ENCODE data around the gene RNF213.

RNF213 gene

GRCh38 chr17:80432961-80433550 lies 172.4 kb downstream of the RNF213 start:
- no peaks in the 10 kb centered on the region for H3K36me3 ChIP-seq (ENCODE audit: low read length)
- no peaks in the 10 kb centered on the region for H3K27me3 ChIP-seq (ENCODE audit: low read length)
- H2AFZ ChIP-seq (ENCODE audit: low read depth, low read length, severe bottlenecking) = no peak overlapping the region
- H3K9me3 ChIP-seq (ENCODE audit: insufficient read depth, low read length) = no peaks in the 10 kb centered on the region
- H3K27ac ChIP-seq (ENCODE audit: low read depth, low read length) = no peak overlapping the region
- H3F3A ChIP-seq (ENCODE audit: insufficient read depth) = no peaks in the 10 kb centered on the region
- no peak overlapping the region for H3K4me3 ChIP-seq (ENCODE audit: insufficient read depth, low read length, poor library complexity, severe bottlenecking)
- no peak overlapping the region for H3K9ac ChIP-seq (ENCODE audit: low read length)
- H4K20me1 ChIP-seq (ENCODE audit: low read depth, low read length) = no peaks in the 10 kb centered on the region
- no peak overlapping the region for H3K4me2 ChIP-seq (ENCODE audit: low read depth, low read length, poor library complexity, severe bottlenecking)
- H3K9me2 ChIP-seq (replicated peaks; ENCODE audit: insufficient read depth, low read length) = no peaks in the 10 kb centered on the region
- TF ChIP-seq CTCF (IDR thresholded peaks at IDR 0.05; ENCODE audit: insufficient read depth, low read length, poor library complexity, severe bottlenecking) (no peak), EZH2phosphoT487 (conservative IDR thresholded peaks at IDR 0.05; ENCODE audit: low read length) (no peak)
- H3K79me2 ChIP-seq (ENCODE audit: insufficient read depth, low read length) = no peaks in the 10 kb centered on the region

- Histone ChIP-seq H2AFZ (ENCODE audit: low read depth, low read length, severe bottlenecking) (no peak overlapping the region), H3K27ac (ENCODE audit: low read depth, low read length) (no peak overlapping the region), H3K36me3 (ENCODE audit: low read length) (no peaks in the 10 kb centered on the region), H3K4me2 (ENCODE audit: low read depth, low read length, poor library complexity, severe bottlenecking) (no peak overlapping the region), H3K27me3 (ENCODE audit: low read length) (no peaks in the 10 kb centered on the region), H3K9me3 (ENCODE audit: insufficient read depth, low read length) (no peaks in the 10 kb centered on the region), H3K9me2 (replicated peaks; ENCODE audit: insufficient read depth, low read length) (no peaks in the 10 kb centered on the region), H3F3A (ENCODE audit: insufficient read depth) (no peaks in the 10 kb centered on the region), H3K9ac (ENCODE audit: low read length) (no peak overlapping the region), H3K79me2 (ENCODE audit: insufficient read depth, low read length) (no peaks in the 10 kb centered on the region), H4K20me1 (ENCODE audit: low read depth, low read length) (no peaks in the 10 kb centered on the region), H3K4me3 (ENCODE audit: insufficient read depth, low read length, poor library complexity, severe bottlenecking) (no peak overlapping the region)
- TF ChIP-seq CTCF (IDR thresholded peaks at IDR 0.05; ENCODE audit: insufficient read depth, low read length, poor library complexity, severe bottlenecking) = no peak
- TF ChIP-seq EZH2phosphoT487 (conservative IDR thresholded peaks at IDR 0.05; ENCODE audit: low read length) = no peak
These were observed 173.4 kb downstream of the RNF213 start for GRCh38 chr17:80433916-80434666.

- H4K20me1 ChIP-seq (ENCODE audit: low read depth, low read length) = no peaks in the 10 kb centered on the region
- H3K9me3 ChIP-seq (ENCODE audit: insufficient read depth, low read length) = no peaks in the 10 kb centered on the region
- no peak overlapping the region for H3K4me2 ChIP-seq (ENCODE audit: low read depth, low read length, poor library complexity, severe bottlenecking)
- H3K27ac ChIP-seq (ENCODE audit: low read depth, low read length) = no peak overlapping the region
- no peak overlapping the region for H3K9ac ChIP-seq (ENCODE audit: low read length)
- H3K9me2 ChIP-seq (replicated peaks; ENCODE audit: insufficient read depth, low read length) = no peaks in the 10 kb centered on the region
- no peaks in the 10 kb centered on the region for H3K27me3 ChIP-seq (ENCODE audit: low read length)
- H3K36me3 ChIP-seq (ENCODE audit: low read length) = no peaks in the 10 kb centered on the region
- no peak overlapping the region for H2AFZ ChIP-seq (ENCODE audit: low read depth, low read length, severe bottlenecking)
- H3K4me3 ChIP-seq (ENCODE audit: insufficient read depth, low read length, poor library complexity, severe bottlenecking) = no peak overlapping the region
- H3K79me2 ChIP-seq (ENCODE audit: insufficient read depth, low read length) = no peaks in the 10 kb centered on the region
- TF ChIP-seq CTCF (IDR thresholded peaks at IDR 0.05; ENCODE audit: insufficient read depth, low read length, poor library complexity, severe bottlenecking) (no peak), EZH2phosphoT487 (conservative IDR thresholded peaks at IDR 0.05; ENCODE audit: low read length) (no peak)
- H3F3A ChIP-seq (ENCODE audit: insufficient read depth) = no peaks in the 10 kb centered on the region
These were observed 176.9 kb downstream of the RNF213 start for GRCh38 chr17:80437532-80437931.

Measured in SU-DHL-6 (cell line).